Glomerular endothelial cell (primary cell): ENCODE results near the gene FILIP1L. TPM values are rescaled to one million over a fixed set of nuclear protein-coding genes. Genes with fewer than 3 reads are reported as not detected.

Experiments
- DNase-seq: peaks from one replicate; pipeline ENCODE4 v3.0.0-alpha.2; 2011; ENCODE audit warnings: low read depth, low spot score; ENCODE audit errors: extremely low read depth
- total RNA-seq: library from RNA; depleted of rRNA; stranded (reverse); fragments of >200 nt; gene quantifications from 2 replicates; pipeline ENCODE4 v1.2.3, GENCODE V29; 2015

The FILIP1L gene
- total RNA-seq, 1 donor from 2014 or later, result 70.8 TPM

GRCh38 chr3:99907959-99908544 is 206.2 kb downstream of the FILIP1L start:
- DNase-seq, result no peak

DNA sequence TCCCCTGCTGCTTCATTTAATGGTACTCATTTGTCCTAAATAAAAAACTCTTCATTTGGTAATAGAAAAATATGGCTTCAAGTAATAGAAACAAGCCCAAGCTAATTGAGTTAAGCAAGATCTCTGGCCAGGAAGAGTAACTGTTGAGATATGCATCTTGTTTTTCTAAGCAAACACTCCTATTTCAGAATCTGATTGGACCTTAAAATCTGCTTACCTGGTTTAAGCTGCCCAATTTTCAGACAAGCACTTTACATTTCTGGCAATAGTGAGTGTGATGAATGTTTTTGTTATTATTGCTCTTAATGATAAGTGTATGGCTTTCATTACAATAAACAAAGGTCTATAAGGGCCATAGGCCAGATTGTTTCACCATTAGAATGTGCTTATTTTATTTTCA is 210.4 kb downstream of the FILIP1L start:
- DNase-seq, result no peak

DNA sequence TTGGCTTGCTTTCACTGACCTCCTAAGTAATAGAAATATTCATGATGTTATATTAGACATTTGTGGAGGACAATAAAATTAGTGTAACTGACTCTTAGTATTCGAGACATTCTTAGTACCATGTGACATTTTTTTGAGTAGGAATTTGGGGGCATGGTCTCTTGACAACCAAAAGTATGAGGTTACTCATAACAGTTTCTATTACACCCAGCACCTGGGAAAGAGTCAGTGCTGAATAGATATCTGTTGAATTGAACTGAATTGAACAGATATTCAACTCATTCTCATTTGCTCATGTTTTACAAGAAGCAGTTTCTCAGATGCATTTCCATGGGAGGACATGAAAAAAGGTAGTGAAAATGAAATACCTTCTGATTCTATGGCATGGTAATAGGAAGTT is 212.2 kb downstream of the FILIP1L start:
- DNase-seq, result no peak

DNA sequence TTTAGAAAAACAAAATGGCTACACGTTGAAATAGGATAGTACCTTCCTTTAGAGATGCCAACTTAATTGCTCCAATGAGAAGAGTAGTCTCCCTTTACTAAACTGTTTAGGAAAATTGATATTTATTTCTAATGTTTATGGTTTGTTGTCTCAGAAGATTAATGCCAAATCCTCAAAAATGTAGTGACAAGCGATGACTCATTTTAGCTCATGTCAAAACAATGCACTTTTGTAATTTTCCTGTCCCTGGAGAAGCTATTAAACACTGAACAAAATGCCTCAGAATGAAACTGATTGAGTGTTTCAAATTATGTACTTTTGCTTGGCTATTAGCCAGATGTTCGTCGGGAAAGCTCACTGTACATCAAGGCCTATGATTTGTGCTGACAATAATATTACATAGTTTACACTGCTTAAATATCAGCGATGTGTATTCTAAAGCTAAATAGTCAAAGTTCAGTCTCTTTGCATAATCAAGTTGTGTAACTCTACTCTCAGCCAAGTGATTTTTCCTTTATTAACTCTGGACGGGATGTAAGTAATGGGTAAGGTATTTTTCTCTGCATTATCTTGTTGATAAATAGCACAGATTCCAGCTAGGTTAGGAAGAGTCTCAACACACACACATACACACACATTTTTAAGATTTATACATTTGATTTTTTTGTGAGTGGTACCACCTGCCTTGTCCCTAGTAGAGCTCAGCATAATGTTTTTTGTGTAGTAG is 212.9 kb downstream of the FILIP1L start:
- peak; percentile 85 for DNase-seq

DNA sequence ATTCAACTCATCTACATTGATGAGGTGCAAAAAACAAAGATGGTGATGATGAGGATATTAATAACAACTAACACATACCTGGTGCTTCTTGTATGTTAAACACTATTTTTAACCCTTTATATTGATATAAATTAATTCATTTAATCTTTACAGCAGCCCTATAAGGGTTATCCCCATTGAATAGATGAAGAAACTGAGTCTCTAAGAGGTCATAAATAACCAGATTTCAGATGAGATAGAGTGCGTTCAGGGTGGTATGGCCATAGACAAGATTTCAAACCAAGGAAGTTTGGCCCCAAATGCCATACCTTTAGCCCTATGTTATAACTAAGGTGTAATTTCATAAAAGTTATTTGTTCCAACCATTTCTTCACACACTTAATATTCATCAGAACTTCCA is 214.1 kb downstream of the FILIP1L start:
- DNase-seq, result no peak

- DNase-seq, result no peak
These were observed 214.7 kb downstream of the FILIP1L start for GRCh38 chr3:99899603-99900002.

DNA sequence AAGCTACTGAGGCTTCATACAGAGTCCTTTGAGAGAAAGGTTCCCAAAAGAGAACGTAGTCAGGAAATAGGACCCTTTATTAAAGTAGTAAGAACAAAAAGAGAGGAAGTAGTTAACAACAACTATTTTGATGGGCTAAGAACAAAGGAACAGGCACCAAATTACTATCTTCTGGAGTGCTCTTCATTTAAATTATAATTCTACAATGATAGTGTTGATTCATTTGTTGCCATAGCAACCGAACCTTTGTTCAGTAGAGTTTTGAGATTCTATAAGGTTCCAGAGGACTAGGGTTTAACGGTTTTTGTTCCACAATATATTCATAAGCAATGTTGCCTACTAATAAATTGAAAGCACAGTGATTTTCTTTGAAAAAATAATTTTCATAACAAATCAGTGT is 217.8 kb downstream of the FILIP1L start:
- DNase-seq, result no peak

GRCh38 chr3:99895703-99896441 is 218.4 kb downstream of the FILIP1L start:
- DNase-seq, result no peak

DNA sequence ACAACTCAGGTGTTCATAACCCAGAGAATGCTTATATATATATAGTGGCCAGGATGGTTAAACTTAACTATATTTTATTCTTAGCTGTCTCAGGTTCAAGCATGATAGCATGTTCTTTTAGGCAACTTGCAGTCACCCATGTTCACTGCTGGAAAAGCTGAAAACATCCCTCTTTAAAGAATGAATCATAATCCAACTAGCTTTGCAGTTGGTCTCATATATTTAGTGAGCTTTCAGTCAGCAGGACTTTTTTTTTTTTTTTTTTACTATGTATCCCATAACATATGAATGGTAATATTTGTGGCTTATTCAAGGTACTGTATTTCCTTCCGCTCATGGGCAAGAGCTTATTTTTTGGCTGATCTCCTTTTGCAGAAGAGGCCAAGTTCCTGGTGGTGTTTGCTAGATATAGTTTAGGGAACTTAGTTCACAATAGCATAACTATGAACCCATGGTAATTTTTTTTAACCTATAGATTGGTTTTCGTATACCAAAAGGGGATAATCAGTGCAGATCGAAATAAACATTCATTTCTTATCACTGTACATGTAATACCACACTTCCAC is 219.1 kb downstream of the FILIP1L start:
- DNase-seq, result no peak

- DNase-seq, result no peak
These were observed 222.0 kb downstream of the FILIP1L start for GRCh38 chr3:99892332-99892731.

- DNase-seq, result no peak
These were observed 222.6 kb downstream of the FILIP1L start for GRCh38 chr3:99891610-99892285.

DNA sequence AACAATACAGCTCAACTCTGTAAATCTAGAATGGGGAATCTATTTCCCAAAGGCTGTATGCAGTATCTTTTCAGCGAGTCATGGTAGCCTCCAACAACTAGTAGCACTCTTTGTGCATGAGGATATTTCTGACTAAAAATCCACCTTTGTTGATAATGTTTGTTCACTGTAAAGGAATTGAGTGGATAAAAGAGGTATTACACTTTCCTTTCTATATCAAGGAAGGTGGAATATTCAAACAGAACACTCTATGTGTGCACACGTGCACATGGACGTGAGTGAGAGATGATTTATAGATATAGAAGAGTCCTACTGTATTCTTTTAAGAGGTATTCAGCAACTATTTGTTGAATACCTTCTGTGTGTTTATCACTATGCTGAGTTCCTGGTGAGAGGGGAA is 228.4 kb downstream of the FILIP1L start:
- DNase-seq, result no peak

DNA sequence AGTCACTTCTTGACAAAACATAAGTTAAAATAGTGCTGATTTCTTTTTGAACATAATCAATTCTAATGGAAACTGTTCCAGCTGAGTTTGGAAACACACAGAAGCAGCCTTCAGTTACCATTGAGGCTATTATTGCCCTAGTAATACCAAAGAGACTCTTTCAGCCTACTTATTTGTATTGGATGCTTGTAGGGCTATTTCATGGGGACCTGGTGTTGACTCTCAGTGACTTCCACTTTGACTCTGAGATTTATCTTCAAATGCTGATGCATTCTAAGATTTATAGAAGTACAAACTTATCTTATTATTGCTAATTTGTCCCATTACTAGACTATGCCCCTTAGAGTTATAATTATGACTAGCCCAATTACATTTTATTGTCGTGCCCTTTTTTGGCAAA is 229.2 kb downstream of the FILIP1L start:
- DNase-seq, result no peak

DNA sequence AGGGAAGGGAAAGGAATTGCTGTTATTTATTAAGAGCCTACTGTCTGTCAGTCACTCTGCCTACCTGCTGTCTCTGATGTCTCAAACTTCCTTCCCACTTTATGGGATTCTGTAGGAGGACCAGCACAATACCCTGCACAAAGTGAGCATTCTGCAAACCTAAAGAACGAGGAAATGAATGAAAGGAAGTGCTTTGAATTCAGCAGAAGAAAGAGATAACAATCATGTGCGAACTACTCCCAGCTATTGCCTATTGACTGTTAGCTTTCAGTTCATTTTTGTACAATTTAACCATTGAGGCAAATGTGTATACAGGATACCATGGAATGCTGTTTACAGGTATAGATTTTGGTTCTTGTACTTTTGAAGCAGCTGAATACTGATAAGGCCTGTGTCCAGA is 229.8 kb downstream of the FILIP1L start:
- DNase-seq, result no peak

DNA sequence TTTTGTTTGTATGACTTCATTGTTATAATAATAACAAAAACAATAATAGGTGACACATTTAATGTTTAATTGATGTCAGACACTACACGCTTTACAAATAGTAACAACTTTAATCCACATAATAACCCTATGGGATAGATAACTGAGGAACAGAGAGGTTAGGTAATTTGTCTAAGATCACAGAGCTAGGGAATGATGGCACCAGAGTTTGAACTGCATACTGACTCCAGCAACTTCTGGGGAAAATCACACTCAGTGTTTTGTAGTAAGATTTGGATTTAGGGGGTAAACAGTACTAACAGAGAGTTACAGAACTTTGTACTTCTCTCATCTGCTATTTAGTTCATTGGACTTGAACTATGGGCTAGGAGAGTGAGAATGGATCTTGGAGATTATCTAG is 230.6 kb downstream of the FILIP1L start:
- no peak for DNase-seq

DNA sequence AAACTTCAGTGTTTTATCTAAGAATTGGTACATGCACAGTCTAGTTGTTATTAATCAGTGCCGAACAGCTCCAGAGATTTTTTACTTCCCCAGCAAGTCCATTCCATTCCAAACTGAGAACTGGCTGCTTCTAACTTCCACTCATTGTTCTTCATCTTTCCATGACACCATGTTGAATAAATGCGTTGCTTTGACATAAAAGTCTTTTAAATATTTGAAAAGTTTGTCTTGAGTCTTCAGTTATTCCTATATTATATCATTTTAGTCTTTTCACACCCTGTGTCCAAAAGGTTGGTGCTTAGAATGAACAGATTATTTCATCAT is 231.2 kb downstream of the FILIP1L start:
- DNase-seq, result no peak

DNA sequence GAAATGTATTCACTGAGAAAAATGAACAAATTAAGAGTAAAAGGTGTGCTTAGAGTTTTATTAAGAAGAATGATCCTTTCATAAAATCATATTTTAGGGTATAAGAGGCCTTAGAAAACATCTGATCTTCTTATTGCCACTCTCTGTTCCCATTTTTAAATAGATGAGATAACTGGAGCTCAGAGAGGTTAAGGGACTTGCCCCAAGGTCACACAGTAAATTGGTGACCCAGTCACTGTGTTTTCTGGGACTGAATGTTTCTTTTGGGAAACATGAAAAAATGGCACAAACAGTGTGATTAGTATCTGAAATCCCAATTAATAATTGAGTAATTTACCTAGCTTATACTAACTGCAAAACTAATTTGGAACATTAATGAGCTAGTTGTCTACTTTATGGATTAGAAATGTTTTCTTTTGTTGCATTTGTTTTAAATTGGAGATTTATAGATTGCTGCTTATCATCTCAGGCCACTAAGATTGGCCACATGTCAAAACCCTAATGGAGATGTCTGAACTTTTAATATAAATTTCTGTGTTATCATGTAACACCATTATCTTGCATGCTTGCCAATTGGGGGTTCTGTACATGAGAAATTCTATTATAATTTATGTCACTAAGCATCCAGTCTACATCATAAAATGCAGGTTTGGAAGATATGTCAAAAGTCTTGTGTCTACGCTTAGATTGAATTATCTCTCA is 231.7 kb downstream of the FILIP1L start:
- DNase-seq, result no peak

DNA sequence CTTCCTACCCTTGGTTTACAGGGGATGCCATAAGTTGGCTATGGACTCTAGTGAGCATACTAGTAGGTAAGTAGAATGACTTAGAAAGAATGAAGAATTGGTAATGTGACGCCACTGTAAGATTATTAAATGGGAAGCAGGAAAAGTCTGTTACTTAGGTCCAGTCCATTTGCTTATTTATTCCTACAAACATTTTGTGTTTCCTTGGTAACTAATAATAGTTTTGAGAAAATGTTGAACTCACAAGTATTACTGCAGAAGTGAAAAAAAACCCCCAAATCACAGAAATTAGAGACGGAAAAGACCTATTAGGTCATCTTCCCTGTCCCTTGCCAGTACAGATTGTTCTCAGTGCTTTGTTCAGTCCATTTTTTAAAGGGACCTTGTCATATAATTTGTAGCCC is 233.2 kb downstream of the FILIP1L start:
- DNase-seq, result no peak

- DNase-seq, result no peak
These were observed 235.0 kb downstream of the FILIP1L start for GRCh38 chr3:99879275-99879674.

GRCh38 chr3:99878005-99878404 is 236.3 kb downstream of the FILIP1L start:
- DNase-seq, result no peak
